ENCODE measurements around the gene PCNP.
A peak's percentile ranks its signal among the peaks of the same experiment; 100 is the strongest.

Gene PCNP

DNA sequence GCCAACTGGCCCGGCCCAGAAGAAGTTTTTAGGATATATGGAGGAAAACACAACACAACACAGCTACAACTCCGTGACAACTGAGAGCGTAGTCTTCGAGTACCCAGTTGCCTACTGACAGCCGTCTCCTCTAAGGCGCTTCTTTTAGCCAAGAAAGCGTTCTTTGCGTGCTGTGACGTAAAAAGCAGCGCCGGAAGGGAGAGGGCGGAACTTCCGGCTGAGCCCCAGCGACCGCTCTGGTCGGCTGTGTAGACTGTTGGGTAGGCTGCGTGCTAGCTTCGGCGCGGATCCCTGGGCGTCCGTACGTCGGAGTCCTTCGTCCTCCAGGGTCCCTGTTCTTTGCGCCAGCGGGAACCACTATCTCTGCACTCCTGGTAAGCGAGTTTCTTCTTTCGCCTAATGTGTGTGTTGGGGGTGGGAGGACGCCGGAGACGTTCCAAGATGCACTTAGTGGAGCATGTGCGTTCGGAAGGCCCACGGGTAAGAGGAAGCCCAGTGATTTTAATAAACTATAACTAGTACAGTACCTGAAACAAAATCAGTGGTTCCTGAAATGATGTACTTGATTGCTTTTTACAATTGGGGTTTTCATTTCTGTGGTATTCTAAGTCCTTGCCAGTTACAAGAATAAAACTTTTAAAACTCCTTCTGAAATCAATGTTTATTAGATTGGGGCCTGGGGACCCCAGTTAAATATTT is 12.2 kb upstream of the PCNP start, which contains the start of gene TRMT10C (continued):
- TF ChIP-seq, protein P1, sequence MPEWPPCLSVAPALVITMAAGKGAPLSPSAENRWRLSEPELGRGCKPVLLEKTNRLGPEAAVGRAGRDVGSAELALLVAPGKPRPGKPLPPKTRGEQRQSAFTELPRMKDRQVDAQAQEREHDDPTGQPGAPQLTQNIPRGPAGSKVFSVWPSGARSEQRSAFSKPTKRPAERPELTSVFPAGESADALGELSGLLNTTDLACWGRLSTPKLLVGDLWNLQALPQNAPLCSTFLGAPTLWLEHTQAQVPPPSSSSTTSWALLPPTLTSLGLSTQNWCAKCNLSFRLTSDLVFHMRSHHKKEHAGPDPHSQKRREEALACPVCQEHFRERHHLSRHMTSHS (tag by site-specific recombination; IDR thresholded peaks at IDR 0.05) = no peak
- TF ChIP-seq KLF9 (tag by site-specific recombination; IDR thresholded peaks at IDR 0.05; ENCODE audit: low read depth) (0 out of 2 replicates have a peak, but pooled peaks have one; percentile 4), KLF8 (tag by site-specific recombination; IDR thresholded peaks at IDR 0.05) (peak; percentile 5; the same call in 1 of the 2 replicates)

DNA sequence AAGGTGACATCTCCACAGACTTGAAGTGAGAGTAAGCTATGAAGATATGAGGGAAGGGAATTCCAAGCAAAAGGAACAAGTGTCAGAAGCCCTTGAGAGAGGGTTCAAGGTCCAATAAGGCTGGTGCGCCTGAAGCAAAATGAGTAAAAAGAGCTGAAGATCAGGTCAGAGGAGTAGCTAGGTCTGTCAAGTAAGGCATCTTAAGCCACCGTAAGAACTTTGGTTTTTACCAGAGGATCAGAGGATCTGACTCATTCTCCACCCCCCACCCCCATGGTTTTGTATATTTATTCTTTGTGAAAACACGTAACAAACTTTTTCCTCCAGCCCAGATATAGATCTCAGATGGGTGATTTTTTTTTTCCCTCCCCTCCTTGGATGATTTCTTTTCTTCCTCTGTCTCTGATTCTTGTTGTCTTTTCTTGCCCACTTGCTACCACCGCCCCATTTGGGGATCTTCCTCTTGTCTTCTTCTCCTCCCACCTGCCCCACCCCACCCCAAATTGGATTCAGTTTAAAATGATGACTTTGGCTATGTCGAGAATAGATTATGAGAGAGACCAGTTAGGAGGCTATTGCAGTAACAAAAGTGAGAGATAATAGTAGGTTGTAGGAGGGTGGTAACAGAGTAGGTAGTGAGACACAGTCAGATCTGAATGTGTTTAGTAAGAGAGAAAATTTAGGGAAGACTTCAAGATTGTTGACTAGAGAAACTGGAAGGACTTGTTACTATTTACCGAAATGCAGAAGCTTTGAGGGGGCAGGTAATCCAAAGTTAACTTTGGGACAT is 6.3 kb upstream of the PCNP start:
- no peak for TF ChIP-seq GLIS1 (tag by site-specific recombination; IDR thresholded peaks at IDR 0.05)
- no peak for TF ChIP-seq ZNF391 (tag by site-specific recombination; IDR thresholded peaks at IDR 0.05; ENCODE audit: borderline replicate concordance, low read depth)
- TF ChIP-seq, protein P2, sequence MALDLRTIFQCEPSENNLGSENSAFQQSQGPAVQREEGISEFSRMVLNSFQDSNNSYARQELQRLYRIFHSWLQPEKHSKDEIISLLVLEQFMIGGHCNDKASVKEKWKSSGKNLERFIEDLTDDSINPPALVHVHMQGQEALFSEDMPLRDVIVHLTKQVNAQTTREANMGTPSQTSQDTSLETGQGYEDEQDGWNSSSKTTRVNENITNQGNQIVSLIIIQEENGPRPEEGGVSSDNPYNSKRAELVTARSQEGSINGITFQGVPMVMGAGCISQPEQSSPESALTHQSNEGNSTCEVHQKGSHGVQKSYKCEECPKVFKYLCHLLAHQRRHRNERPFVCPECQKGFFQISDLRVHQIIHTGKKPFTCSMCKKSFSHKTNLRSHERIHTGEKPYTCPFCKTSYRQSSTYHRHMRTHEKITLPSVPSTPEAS (tag by site-specific recombination; IDR thresholded peaks at IDR 0.05) = no peak
- TF ChIP-seq, protein P3, sequence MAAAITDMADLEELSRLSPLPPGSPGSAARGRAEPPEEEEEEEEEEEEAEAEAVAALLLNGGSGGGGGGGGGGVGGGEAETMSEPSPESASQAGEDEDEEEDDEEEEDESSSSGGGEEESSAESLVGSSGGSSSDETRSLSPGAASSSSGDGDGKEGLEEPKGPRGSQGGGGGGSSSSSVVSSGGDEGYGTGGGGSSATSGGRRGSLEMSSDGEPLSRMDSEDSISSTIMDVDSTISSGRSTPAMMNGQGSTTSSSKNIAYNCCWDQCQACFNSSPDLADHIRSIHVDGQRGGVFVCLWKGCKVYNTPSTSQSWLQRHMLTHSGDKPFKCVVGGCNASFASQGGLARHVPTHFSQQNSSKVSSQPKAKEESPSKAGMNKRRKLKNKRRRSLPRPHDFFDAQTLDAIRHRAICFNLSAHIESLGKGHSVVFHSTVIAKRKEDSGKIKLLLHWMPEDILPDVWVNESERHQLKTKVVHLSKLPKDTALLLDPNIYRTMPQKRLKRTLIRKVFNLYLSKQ (tag by site-specific recombination; IDR thresholded peaks at IDR 0.05; ENCODE audit: borderline replicate concordance) = no peak
- TF ChIP-seq MZF1 (tag by site-specific recombination; IDR thresholded peaks at IDR 0.05; ENCODE audit: borderline replicate concordance) = no peak
- no peak for TF ChIP-seq YY2 (tag by site-specific recombination; IDR thresholded peaks at IDR 0.05)
- TF ChIP-seq FEZF1 (tag by site-specific recombination; IDR thresholded peaks at IDR 0.05) = no peak
- TF ChIP-seq, protein P4, sequence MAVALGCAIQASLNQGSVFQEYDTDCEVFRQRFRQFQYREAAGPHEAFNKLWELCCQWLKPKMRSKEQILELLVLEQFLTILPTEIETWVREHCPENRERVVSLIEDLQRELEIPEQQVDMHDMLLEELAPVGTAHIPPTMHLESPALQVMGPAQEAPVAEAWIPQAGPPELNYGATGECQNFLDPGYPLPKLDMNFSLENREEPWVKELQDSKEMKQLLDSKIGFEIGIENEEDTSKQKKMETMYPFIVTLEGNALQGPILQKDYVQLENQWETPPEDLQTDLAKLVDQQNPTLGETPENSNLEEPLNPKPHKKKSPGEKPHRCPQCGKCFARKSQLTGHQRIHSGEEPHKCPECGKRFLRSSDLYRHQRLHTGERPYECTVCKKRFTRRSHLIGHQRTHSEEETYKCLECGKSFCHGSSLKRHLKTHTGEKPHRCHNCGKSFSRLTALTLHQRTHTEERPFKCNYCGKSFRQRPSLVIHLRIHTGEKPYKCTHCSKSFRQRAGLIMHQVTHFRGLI (tag by site-specific recombination; IDR thresholded peaks at IDR 0.05) = no peak
- TF ChIP-seq ZNF776 (tag by site-specific recombination; IDR thresholded peaks at IDR 0.05; ENCODE audit: borderline replicate concordance) = no peak
- no peak for TF ChIP-seq ZNF777 (tag by site-specific recombination; IDR thresholded peaks at IDR 0.05; ENCODE audit: borderline replicate concordance)
- TF ChIP-seq PRDM1 (tag by site-specific recombination; IDR thresholded peaks at IDR 0.05) = no peak
- no peak for TF ChIP-seq ZBTB17 (tag by site-specific recombination; IDR thresholded peaks at IDR 0.05)
- TF ChIP-seq, protein P5, sequence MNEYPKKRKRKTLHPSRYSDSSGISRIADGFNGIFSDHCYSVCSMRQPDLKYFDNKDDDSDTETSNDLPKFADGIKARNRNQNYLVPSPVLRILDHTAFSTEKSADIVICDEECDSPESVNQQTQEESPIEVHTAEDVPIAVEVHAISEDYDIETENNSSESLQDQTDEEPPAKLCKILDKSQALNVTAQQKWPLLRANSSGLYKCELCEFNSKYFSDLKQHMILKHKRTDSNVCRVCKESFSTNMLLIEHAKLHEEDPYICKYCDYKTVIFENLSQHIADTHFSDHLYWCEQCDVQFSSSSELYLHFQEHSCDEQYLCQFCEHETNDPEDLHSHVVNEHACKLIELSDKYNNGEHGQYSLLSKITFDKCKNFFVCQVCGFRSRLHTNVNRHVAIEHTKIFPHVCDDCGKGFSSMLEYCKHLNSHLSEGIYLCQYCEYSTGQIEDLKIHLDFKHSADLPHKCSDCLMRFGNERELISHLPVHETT (tag by site-specific recombination; IDR thresholded peaks at IDR 0.05) = no peak
- Histone ChIP-seq H3K27ac (ENCODE audit: extremely low read depth, low read depth, low read length) (no peak overlapping the region), H3K4me1 (ENCODE audit: control insufficient read depth, insufficient read depth, low read length) (no peaks in the 10 kb centered on the region), H3K36me3 (ENCODE audit: control insufficient read depth in 2 of 2, insufficient read depth in 1 of 2, low read length in 2 of 2) (peaks cover 4 to 45% of the 10 kb centered on the region in 2 experiments), H3K9me3 (ENCODE audit: control insufficient read depth, insufficient read depth, low read depth, low read length) (no peaks in the 10 kb centered on the region), H3K4me3 (ENCODE audit: low read depth, low read length) (no peak overlapping the region)
- CTCF ChIA-PET = interaction anchor here (0.7 kb wide), 1 partner anchor 23 kb away, joined by 4 read pairs; no protein-coding TSS in a partner anchor
- POLR2A ChIA-PET = no interaction called here
